ENCODE measurements around the gene GOLGA8S. TPM values are rescaled to one million over a fixed set of nuclear protein-coding genes. Genes with fewer than 3 reads are reported as not detected.
"Not testable (repeated sequence)": the region's sequence is repeated elsewhere in the genome, so short reads cannot be mapped to it uniquely, and the experiment has no call there.

The GOLGA8S gene, protein sequence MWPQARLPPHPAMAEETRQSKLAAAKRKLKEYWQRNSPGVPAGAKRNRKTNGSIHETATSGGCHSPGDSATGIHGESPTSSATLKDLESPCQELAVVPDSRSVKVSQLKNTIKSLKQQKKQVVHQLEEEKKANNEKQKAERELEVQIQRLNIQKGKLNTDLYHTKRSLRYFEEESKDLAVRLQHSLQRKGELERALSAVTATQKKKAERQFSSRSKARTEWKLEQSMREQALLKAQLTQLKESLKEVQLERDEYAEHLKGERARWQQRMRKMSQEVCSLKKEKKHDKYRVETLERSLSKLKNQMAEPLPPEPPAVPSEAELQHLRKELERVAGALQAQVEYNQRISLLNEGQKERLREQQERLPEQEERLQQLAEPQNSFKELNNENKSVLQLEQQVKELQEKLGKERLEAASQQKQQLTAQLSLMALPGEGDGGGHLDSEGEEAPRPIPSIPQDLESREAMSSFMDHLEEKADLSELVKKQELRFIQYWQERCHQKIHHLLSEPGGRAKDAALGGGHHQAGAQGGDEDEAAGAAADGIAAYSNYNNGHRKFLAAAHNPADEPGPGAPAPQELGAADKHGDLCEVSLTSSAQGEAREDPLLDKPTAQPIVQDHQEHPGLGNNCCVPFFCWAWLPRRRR
- total RNA-seq: 0.33 TPM
- long read RNA-seq: 0 reads

DNA sequence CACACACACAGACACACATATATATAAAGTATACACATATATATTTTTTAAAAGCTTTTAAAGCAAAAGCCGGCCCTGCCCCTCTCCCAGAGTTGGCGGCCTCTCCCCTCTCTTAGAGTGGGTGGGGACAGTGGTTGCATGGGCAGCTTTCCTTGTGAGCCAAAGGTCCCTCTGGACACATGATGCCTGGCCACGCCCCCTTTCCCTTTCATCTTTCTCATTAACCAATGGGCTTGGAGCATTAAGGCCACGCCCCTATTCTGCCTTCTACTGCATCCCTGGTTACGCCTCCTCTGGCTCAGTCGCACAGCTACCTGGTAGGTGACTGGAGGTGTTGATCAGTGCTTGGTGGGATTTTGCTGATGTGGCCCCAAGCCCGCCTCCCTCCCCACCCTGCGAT is at the start of gene GOLGA8S:
Gene GOLGA8S (plus strand): TSS at position 301 of the 400 bp plus-strand sequence. CDS start 62 bp downstream, at position 363.
- intact Hi-C loops (cut with micrococcal nuclease); H3K9me3 ChIP-seq (replicated peaks); H3K4me1 ChIP-seq; DNase-seq; H3K36me3 ChIP-seq; H3K4me3 ChIP-seq; H3K27me3 ChIP-seq (ENCODE audit: low read depth); H3K27ac ChIP-seq (replicated peaks): not testable (repeated sequence)

DNA sequence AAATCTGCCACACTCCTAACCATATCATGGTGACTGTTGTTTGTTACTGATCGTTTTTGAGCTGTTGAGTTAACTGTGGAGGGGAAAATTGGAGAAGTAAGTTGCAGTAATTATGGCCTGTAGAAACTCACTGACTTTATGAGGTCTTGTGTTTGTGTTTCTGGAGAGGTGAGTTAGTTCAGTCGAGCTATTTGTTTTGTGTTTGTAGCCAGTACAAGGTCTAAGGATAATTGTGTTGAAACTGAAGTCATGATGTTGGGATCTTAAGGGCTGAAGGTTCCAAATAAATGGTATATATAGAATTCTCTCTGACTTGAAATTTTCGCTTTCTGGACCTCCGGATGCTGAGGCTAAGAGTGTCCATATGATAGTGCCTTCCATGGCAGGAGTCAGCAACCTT is 49.7 kb upstream of the GOLGA8S start:
- H3K36me3 ChIP-seq; H3K9me3 ChIP-seq (replicated peaks); DNase-seq; intact Hi-C loops (cut with micrococcal nuclease); H3K27ac ChIP-seq (replicated peaks); H3K27me3 ChIP-seq (ENCODE audit: low read depth): not testable (repeated sequence)
- Histone ChIP-seq H3K4me1 (peaks cover 16% of the 10 kb centered on the region), H3K4me3 (peak overlapping the region; percentile 59)

DNA sequence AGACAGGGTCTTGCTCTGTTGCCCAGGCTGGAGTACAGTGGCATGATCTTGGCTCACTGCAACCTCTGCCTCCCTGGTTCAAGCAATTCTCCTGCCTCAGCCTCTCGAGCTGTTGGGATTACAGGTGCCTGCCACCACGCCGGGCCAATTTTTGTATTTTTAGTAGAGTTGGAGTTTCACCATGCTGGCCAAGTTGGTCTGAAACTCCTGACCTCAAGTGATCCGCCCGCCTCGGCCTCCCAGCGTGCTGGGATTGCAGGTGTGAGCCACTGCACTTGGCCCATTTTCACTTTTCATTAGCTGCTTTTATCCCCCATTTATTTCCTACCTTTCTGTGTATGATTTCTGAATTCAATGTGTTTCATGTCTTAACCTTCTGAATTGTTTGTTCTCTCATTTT is 48.6 kb upstream of the GOLGA8S start:
- H3K27ac ChIP-seq (replicated peaks); H3K9me3 ChIP-seq (replicated peaks); DNase-seq; intact Hi-C loops (cut with micrococcal nuclease); H3K36me3 ChIP-seq; H3K4me3 ChIP-seq; H3K27me3 ChIP-seq (ENCODE audit: low read depth): not testable (repeated sequence)
- peaks cover 16% of the 10 kb centered on the region for H3K4me1 ChIP-seq

DNA sequence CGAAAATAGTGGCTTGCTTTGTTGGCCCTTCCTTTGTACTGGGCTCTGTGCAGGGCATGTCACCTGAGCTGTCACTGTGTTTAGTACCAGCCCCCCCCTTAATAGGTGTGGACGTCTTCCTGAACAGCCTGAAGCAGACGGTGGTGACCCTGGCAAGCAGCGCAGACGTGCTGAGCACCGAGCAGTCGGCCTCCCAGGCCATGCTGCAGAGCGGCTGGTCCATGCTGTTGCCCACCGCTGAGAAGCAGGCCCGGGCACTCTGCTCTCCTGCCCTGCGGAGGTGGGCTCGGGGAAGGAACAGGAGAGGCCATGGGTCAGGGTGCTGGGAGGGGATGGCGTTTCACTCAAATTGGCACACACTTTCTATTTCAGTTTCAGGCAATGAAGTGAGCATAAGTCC is 43.3 kb upstream of the GOLGA8S start:
- H3K4me3 ChIP-seq; H3K27ac ChIP-seq (replicated peaks); intact Hi-C loops (cut with micrococcal nuclease); H3K4me1 ChIP-seq; DNase-seq; H3K27me3 ChIP-seq (ENCODE audit: low read depth); H3K9me3 ChIP-seq (replicated peaks): not testable (repeated sequence)
- H3K36me3 ChIP-seq: peaks cover 13% of the 10 kb centered on the region

DNA sequence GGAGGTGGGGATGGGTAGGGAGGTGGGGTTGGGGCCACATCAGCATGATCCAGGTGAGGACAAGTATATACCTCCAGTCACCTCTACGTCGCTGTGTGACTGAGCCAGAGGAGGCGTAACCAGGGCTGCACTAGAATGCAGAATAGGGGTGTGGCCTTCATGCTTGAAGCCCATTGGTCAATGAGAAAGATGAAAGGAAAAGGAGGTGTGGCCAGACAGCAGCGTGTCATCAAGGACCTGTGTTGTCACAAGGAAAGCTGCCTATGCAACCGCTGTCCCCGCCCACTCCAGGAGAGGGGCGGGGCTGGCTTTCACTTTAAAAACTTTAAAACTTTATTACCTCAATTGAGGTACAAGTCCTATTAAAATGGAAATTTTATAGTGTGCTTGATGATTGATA is 20.5 kb upstream of the GOLGA8S start, which contains the start of gene GOLGA6L26:
Gene GOLGA6L26 (minus strand): TSS at position 101 of the 400 bp plus-strand sequence. CDS start 61 bp downstream, at position 40.
- intact Hi-C loops (cut with micrococcal nuclease); H3K27ac ChIP-seq (replicated peaks); DNase-seq; H3K9me3 ChIP-seq (replicated peaks); H3K4me1 ChIP-seq; H3K4me3 ChIP-seq; H3K27me3 ChIP-seq (ENCODE audit: low read depth); H3K36me3 ChIP-seq: not testable (repeated sequence)

DNA sequence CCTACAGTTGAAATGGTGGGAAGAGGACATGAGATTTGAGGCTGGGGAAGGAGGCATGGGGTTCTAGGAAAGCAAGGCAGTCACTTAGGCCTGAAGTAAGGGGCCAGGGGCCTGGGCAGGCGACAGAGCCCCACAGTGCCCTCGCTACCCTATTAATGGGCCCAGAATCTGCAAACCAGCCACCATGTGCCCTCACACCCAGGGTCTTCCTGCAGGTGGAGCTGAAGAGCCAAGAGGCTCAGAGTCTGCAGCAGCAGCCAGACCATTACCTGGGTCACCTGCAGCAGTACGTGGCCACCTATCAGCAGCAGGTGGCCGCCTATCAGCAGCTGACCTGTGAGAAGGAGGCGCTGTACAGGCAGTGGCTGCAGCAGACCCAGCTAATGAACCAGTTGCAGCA is 8.1 kb downstream of the GOLGA8S start:
- H3K27ac ChIP-seq (replicated peaks); DNase-seq; H3K36me3 ChIP-seq; H3K9me3 ChIP-seq (replicated peaks); intact Hi-C loops (cut with micrococcal nuclease); H3K27me3 ChIP-seq (ENCODE audit: low read depth); H3K4me1 ChIP-seq; H3K4me3 ChIP-seq: not testable (repeated sequence)
- TF ChIP-seq, protein P1, sequence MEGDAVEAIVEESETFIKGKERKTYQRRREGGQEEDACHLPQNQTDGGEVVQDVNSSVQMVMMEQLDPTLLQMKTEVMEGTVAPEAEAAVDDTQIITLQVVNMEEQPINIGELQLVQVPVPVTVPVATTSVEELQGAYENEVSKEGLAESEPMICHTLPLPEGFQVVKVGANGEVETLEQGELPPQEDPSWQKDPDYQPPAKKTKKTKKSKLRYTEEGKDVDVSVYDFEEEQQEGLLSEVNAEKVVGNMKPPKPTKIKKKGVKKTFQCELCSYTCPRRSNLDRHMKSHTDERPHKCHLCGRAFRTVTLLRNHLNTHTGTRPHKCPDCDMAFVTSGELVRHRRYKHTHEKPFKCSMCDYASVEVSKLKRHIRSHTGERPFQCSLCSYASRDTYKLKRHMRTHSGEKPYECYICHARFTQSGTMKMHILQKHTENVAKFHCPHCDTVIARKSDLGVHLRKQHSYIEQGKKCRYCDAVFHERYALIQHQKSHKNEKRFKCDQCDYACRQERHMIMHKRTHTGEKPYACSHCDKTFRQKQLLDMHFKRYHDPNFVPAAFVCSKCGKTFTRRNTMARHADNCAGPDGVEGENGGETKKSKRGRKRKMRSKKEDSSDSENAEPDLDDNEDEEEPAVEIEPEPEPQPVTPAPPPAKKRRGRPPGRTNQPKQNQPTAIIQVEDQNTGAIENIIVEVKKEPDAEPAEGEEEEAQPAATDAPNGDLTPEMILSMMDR (IDR thresholded peaks at IDR 0.05; ENCODE audit: borderline replicate concordance): peak; percentile 9

DNA sequence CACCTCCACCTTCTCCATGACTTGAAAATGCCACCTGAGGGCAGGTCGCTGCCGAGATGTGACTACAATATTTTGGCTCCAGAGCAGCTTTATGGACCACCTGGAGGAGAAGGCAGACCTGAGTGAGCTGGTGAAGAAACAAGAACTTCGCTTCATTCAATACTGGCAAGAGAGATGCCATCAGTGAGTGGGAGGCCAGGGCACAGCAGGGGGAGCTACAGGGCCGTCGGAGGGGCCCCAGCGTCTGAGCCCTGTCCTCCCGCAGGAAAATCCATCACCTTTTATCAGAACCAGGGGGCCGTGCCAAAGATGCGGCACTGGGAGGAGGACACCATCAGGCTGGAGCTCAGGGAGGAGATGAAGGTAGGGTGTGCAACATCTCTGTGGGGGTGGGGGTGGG is 9.7 kb downstream of the GOLGA8S start:
- intact Hi-C loops (cut with micrococcal nuclease); H3K4me1 ChIP-seq; H3K4me3 ChIP-seq; H3K36me3 ChIP-seq; H3K9me3 ChIP-seq (replicated peaks); H3K27me3 ChIP-seq (ENCODE audit: low read depth); H3K27ac ChIP-seq (replicated peaks); DNase-seq: not testable (repeated sequence)
- TF ChIP-seq, protein P1 (IDR thresholded peaks at IDR 0.05; ENCODE audit: borderline replicate concordance): peak; percentile 55

DNA sequence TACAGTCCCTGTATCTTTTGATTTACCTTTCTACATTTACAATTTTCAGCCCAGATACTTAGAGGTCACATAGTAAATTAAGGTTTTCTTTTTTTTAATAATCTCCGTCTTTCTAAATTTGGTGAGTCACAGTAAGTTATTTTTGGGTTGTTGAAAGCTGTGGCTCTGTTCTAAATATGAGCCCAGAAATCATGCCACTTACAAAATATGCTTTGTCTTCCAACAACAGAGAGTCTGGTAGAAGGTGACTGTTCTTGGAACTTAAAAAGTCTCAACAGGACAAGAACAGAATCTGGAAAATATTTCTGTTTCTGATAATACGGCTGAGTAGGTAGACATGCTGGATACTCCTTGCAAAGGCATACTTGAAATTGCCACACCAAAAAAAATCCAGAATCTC is 16.0 kb downstream of the GOLGA8S start:
- Histone ChIP-seq H3K9me3 (replicated peaks) (no peaks in the 10 kb centered on the region), H3K36me3 (no peaks in the 10 kb centered on the region), H3K4me1 (peaks cover 16% of the 10 kb centered on the region), H3K27me3 (ENCODE audit: low read depth) (peaks cover 4% of the 10 kb centered on the region), H3K27ac (replicated peaks) (peak overlapping the region; percentile 82), H3K4me3 (peak overlapping the region; percentile 49)
- no peak for DNase-seq
- intact Hi-C loops (cut with micrococcal nuclease): no loop called here
- TF ChIP-seq, protein P1 (IDR thresholded peaks at IDR 0.05; ENCODE audit: borderline replicate concordance): no peak

DNA sequence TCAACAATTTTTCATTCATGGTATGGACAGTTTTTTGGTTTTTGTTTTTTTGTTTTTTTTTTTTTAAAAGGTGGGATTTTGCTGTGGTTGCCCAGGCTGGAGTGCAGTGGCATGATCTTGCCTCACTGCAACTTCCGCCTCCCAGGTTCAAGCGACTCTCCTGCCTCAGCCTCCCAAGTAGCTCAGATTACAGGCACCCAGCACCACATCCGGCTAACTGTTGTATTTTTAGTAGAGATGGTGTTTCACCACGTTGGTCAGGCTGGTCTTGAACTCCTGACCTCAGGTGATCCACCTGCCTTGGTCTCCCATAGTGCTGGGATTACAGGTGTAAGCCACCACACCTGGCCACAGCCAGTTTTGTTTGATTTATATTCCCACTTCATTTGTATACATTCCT is 16.6 kb downstream of the GOLGA8S start:
- Histone ChIP-seq H3K4me1 (peaks cover 21% of the 10 kb centered on the region), H3K27ac (replicated peaks) (peak overlapping the region; percentile 82), H3K4me3 (peak overlapping the region; percentile 49)
- DNase-seq; H3K36me3 ChIP-seq; H3K27me3 ChIP-seq (ENCODE audit: low read depth); intact Hi-C loops (cut with micrococcal nuclease); H3K9me3 ChIP-seq (replicated peaks): not testable (repeated sequence)

DNA sequence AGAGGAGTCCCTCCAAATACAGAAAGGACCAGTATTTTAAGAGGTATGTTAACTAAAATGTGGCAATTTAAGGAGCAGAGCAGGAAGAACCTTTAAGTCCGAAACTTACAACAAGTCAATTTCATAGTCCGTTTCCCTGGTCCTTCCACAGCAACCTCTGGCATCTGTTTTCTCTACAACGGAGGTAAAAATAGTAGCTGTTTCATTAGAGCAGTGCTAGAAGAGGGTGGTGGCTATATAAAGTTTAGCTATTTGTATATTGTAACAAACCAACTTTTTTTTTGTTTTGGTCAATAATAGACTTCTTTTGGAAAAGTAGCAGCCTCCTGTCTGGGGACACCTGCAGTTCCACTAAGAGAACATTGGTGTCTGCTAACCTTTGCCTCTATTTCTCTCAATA is 17.3 kb downstream of the GOLGA8S start:
- peaks cover 23% of the 10 kb centered on the region for H3K4me1 ChIP-seq
- H3K9me3 ChIP-seq (replicated peaks); H3K36me3 ChIP-seq; H3K27me3 ChIP-seq (ENCODE audit: low read depth); DNase-seq; intact Hi-C loops (cut with micrococcal nuclease): not testable (repeated sequence)
- peak overlapping the region; percentile 82 for H3K27ac ChIP-seq (replicated peaks)
- H3K4me3 ChIP-seq: peak overlapping the region; percentile 49
